HG02759 (cell line): ENCODE data around the gene ITPR1.

Experiments
- ATAC-seq: cut with Tn5 transposase; IDR thresholded peaks from one replicate; pipeline ENCODE4 v1.9.1; 2021; ENCODE audit warnings: mild to moderate bottlenecking, moderate library complexity; ENCODE audit not compliant: unreplicated experiment

Gene ITPR1

GRCh38 chr3:4711680-4711992 is 218.5 kb downstream of the ITPR1 start:
- ATAC-seq = peak; percentile 23

GRCh38 chr3:4712109-4712508 is 219.0 kb downstream of the ITPR1 start:
- ATAC-seq = no peak

GRCh38 chr3:4714045-4714444 is 220.9 kb downstream of the ITPR1 start:
- no peak for ATAC-seq

GRCh38 chr3:4716266-4716665 is 223.1 kb downstream of the ITPR1 start:
- no peak for ATAC-seq

- ATAC-seq = no peak
Observed at GRCh38 chr3:4716706-4717362, 223.7 kb downstream of the ITPR1 start.

- ATAC-seq = no peak
Observed at GRCh38 chr3:4717363-4717740, 224.2 kb downstream of the ITPR1 start.

- ATAC-seq = no peak
Observed at GRCh38 chr3:4718179-4718736, 225.1 kb downstream of the ITPR1 start.

GRCh38 chr3:4719046-4719501 is 225.9 kb downstream of the ITPR1 start:
- no peak for ATAC-seq

- no peak for ATAC-seq
Observed at GRCh38 chr3:4720316-4721075, 227.3 kb downstream of the ITPR1 start.

- no peak for ATAC-seq
Observed at GRCh38 chr3:4721511-4721911, 228.4 kb downstream of the ITPR1 start.

GRCh38 chr3:4722103-4722502 is 229.0 kb downstream of the ITPR1 start:
- ATAC-seq = peak; percentile 64

GRCh38 chr3:4724051-4724629 is 231.0 kb downstream of the ITPR1 start:
- no peak for ATAC-seq

- ATAC-seq = no peak
Observed at GRCh38 chr3:4726549-4726948, 233.4 kb downstream of the ITPR1 start.

- no peak for ATAC-seq
Observed at GRCh38 chr3:4729061-4729973, 236.2 kb downstream of the ITPR1 start.

GRCh38 chr3:4730719-4731118 is 237.6 kb downstream of the ITPR1 start:
- ATAC-seq = no peak

GRCh38 chr3:4731543-4732111 is 238.5 kb downstream of the ITPR1 start:
- ATAC-seq = no peak

GRCh38 chr3:4732925-4733324 is 239.8 kb downstream of the ITPR1 start:
- no peak for ATAC-seq

- ATAC-seq = no peak
Observed at GRCh38 chr3:4734454-4734853, 241.3 kb downstream of the ITPR1 start.

GRCh38 chr3:4735243-4735642 is 242.1 kb downstream of the ITPR1 start:
- ATAC-seq = no peak

- ATAC-seq = no peak
Observed at GRCh38 chr3:4736284-4736861, 243.2 kb downstream of the ITPR1 start.
